HCT116 (cell line): ENCODE data around the gene SFXN4. TPM values are rescaled to one million over a fixed set of nuclear protein-coding genes. Genes with fewer than 3 reads are reported as not detected.

Source experiments
- ATAC-seq: fragments of 200-7000 bp; cut with Tn5 transposase; 2 replicates; pipeline ENCODE4 v1.9.1; 2020; ENCODE audit warnings: mild to moderate bottlenecking, moderate library complexity
- BruUV-seq: library from RNA; stranded (reverse); fragments of 400-500 nt; replicated peaks from 2 replicates; lab custom pipeline; 2021; lab: Mats Ljungman, UMichigan
- CTCF ChIA-PET: fragments of 300-600 bp; sonication (Branson Sonifier 250); formaldehyde crosslinking; loops from one replicate; lab custom pipeline; 2021; ENCODE audit warnings: antibody characterized with exemption; lab: Charles Lee
- POLR2A ChIA-PET: fragments of 300-600, 350-600 bp; sonication (Branson Sonifier 250); formaldehyde crosslinking; loops from one replicate; lab custom pipeline; 2021; ENCODE audit warnings: antibody characterized with exemption; lab: Charles Lee
- RAD21 ChIA-PET, 2 experiments: fragments of 300-600 bp; sonication (Branson Sonifier 250); formaldehyde crosslinking; loops; one replicate each; lab custom pipeline; 2023; ENCODE audit warnings: low total read pairs in 2 of 2; ENCODE audit not compliant: uncharacterized antibody in 2 of 2, unreplicated experiment in 2 of 2, low non-redundant PET in 1 of 2; lab: Charles Lee
- DNase-seq: peaks from one replicate; pipeline ENCODE4 v3.0.0-alpha.2; 2010; ENCODE audit warnings: low read depth, low spot score
- H2AFZ ChIP-seq: fragments of 200-600 bp; shearing (Covaris generic), sonication (generic); 2 replicates; pipeline ENCODE4 v1.6.1; 2017; ENCODE audit warnings: low read depth, mixed run types, mixed read lengths, antibody characterized with exemption, low read length; ENCODE audit not compliant: poor library complexity, severe bottlenecking
- H3K27ac ChIP-seq: 2 replicates; pipeline ENCODE4 v1.5.1; 2012; ENCODE audit warnings: low read depth, low read length
- H3K27me3 ChIP-seq: fragments of 200-600 bp; sonication (generic); 2 replicates; pipeline ENCODE4 v1.6.1; 2016; ENCODE audit warnings: mixed run types, low read length, mixed read lengths; ENCODE audit not compliant: insufficient read depth
- H3K36me3 ChIP-seq, 2 experiments: fragments of 200-500 bp in 1 of 2; fragments of 200-600 bp in 1 of 2; sonication (Bioruptor generic) in 1 of 2; sonication (generic) in 1 of 2; 2 replicates each; pipeline versions ENCODE4 v1.5.1 to v1.6.1; 2014 to 2016; ENCODE audit warnings: low read length in 2 of 2, inconsistent platforms in 1 of 2, mixed read lengths in 1 of 2, mixed run types in 1 of 2; ENCODE audit not compliant: insufficient read depth in 2 of 2, control insufficient read depth in 1 of 2
- H3K4me1 ChIP-seq, 2 experiments: fragments of 200-600 bp in 1 of 2; sonication (generic) in 1 of 2; 2 replicates each; pipeline versions ENCODE4 v1.5.1 to v1.6.1; 2012 to 2017; ENCODE audit warnings: low read length in 2 of 2, inconsistent platforms in 1 of 2, mild to moderate bottlenecking in 1 of 2, mixed read lengths in 1 of 2, mixed run types in 1 of 2, moderate library complexity in 1 of 2; ENCODE audit not compliant: insufficient read depth in 2 of 2, control insufficient read depth in 1 of 2
- H3K4me2 ChIP-seq: fragments of 200-600 bp; sonication (generic); 2 replicates; pipeline ENCODE4 v1.6.1; 2017; ENCODE audit warnings: mixed run types, low read length, mixed read lengths
- H3K4me3 ChIP-seq, 2 experiments: fragments of 200-600 bp in 1 of 2; sonication (generic) in 1 of 2; replicated peaks in 1 of 2; 2 replicates each; pipeline ENCODE4 v1.5.1; 2011 to 2016; ENCODE audit warnings: low read length in 2 of 2, control low read depth in 1 of 2, low read depth in 1 of 2, mild to moderate bottlenecking in 1 of 2, mixed read lengths in 1 of 2, mixed run types in 1 of 2
- H3K79me2 ChIP-seq: fragments of 200-600 bp; sonication (generic); 2 replicates; pipeline ENCODE4 v1.6.1; 2017; ENCODE audit warnings: mild to moderate bottlenecking, mixed run types, low read length, moderate library complexity, mixed read lengths; ENCODE audit not compliant: insufficient read depth
- H3K9ac ChIP-seq: fragments of 200-600 bp; sonication (generic); 2 replicates; pipeline ENCODE4 v1.6.1; 2016; ENCODE audit warnings: low read length, mixed read lengths
- H3K9me2 ChIP-seq: fragments of 200-600 bp; sonication (generic), shearing (Covaris generic); 2 replicates; pipeline ENCODE4 v1.6.1; 2017; ENCODE audit warnings: mixed run types, mild to moderate bottlenecking, moderate library complexity; ENCODE audit not compliant: insufficient read depth
- H3K9me3 ChIP-seq, 2 experiments: fragments of 200-500 bp in 1 of 2; fragments of 200-600 bp in 1 of 2; sonication (Bioruptor generic) in 1 of 2; sonication (generic) in 1 of 2; 2 replicates each; pipeline ENCODE4 v1.6.1; 2014 to 2017; ENCODE audit warnings: low read length in 2 of 2, mixed read lengths in 2 of 2, inconsistent platforms in 1 of 2, low read depth in 1 of 2, mild to moderate bottlenecking in 1 of 2, mixed run types in 1 of 2, moderate library complexity in 1 of 2; ENCODE audit not compliant: control insufficient read depth in 1 of 2, insufficient read depth in 1 of 2
- H4K20me1 ChIP-seq: fragments of 200-600 bp; sonication (generic), shearing (Covaris generic); 2 replicates; pipeline ENCODE4 v1.6.1; 2017; ENCODE audit warnings: mixed run types, mild to moderate bottlenecking, moderate library complexity; ENCODE audit not compliant: insufficient read depth
- ATF3 ChIP-seq: IDR thresholded peaks from 2 replicates; pipeline ENCODE4 v1.6.1; 2012
- CBX3 ChIP-seq: IDR thresholded peaks from 2 replicates; pipeline ENCODE4 v1.6.1; 2012; ENCODE audit warnings: low read depth
- CEBPB ChIP-seq: IDR thresholded peaks from 2 replicates; pipeline ENCODE4 v1.6.1; 2012; ENCODE audit warnings: low read depth
- CTCF ChIP-seq, 3 experiments: fragments of 200-600 bp in 1 of 3; sonication (generic) in 1 of 3; IDR thresholded peaks in 2 of 3; conservative IDR thresholded peaks in 1 of 3; 2 replicates each; pipeline ENCODE4 v1.5.1; 2012 to 2017; ENCODE audit warnings: low read depth in 2 of 3, low read length in 2 of 3, antibody characterized with exemption in 1 of 3, borderline replicate concordance in 1 of 3, control low read depth in 1 of 3, mild to moderate bottlenecking in 1 of 3, mixed read lengths in 1 of 3, mixed run types in 1 of 3, moderate library complexity in 1 of 3; ENCODE audit not compliant: insufficient read depth in 1 of 3
- EGR1 ChIP-seq: IDR thresholded peaks from 2 replicates; pipeline ENCODE4 v1.6.1; 2012; ENCODE audit warnings: low read depth
- ELF1 ChIP-seq: IDR thresholded peaks from 2 replicates; pipeline ENCODE4 v1.6.1; 2012; ENCODE audit warnings: low read depth, borderline replicate concordance
- EZH2 ChIP-seq: fragments of 200-600 bp; sonication (generic); IDR thresholded peaks from 2 replicates; pipeline ENCODE4 v1.6.1; 2017; ENCODE audit warnings: antibody characterized with exemption, mixed run types
- EZH2phosphoT487 ChIP-seq: fragments of 200-600 bp; IDR thresholded peaks from 2 replicates; pipeline ENCODE4 v1.6.1; 2018; ENCODE audit warnings: antibody characterized with exemption, borderline replicate concordance
- FOSL1 ChIP-seq: IDR thresholded peaks from 2 replicates; pipeline ENCODE4 v1.6.1; 2012; ENCODE audit warnings: low read depth
- JUND ChIP-seq: IDR thresholded peaks from 2 replicates; pipeline ENCODE4 v1.6.1; 2012
- REST ChIP-seq: IDR thresholded peaks from 2 replicates; pipeline ENCODE4 v1.6.1; 2012; ENCODE audit warnings: low read depth
- SIN3A ChIP-seq: IDR thresholded peaks from 2 replicates; pipeline ENCODE4 v1.6.1; 2012; ENCODE audit warnings: low read depth
- SP1 ChIP-seq: IDR thresholded peaks from 2 replicates; pipeline ENCODE4 v1.6.1; 2012; ENCODE audit warnings: low read depth
- SRF ChIP-seq: IDR thresholded peaks from 2 replicates; pipeline ENCODE4 v1.6.1; 2012; ENCODE audit warnings: low read depth
- TCF7L2 ChIP-seq: IDR thresholded peaks from 2 replicates; pipeline ENCODE4 v1.7.0; 2011; ENCODE audit warnings: borderline replicate concordance, inconsistent platforms; ENCODE audit not compliant: insufficient read depth, insufficient read length; ENCODE audit errors: extremely low read depth
- YY1 ChIP-seq: IDR thresholded peaks from 2 replicates; pipeline ENCODE4 v1.6.1; 2011; ENCODE audit warnings: low read length, low read depth, moderate library complexity, mild to moderate bottlenecking; ENCODE audit not compliant: insufficient replicate concordance; ENCODE audit errors: extremely low read depth
- ZBTB33 ChIP-seq: IDR thresholded peaks from 2 replicates; pipeline ENCODE4 v1.6.1; 2011; ENCODE audit warnings: mild to moderate bottlenecking, low read length, moderate library complexity; ENCODE audit not compliant: insufficient replicate concordance; ENCODE audit errors: extremely low read depth
- intact Hi-C: fragments of 100-400 bp; cut with micrococcal nuclease; formaldehyde crosslinking; loops from 2 replicates; pipeline ENCODE4 v1.10.0; 2022
- total RNA-seq: library from RNA; stranded (reverse); gene quantifications from one replicate; pipeline ENCODE4 v1.2.1, GENCODE V29; 2021; ENCODE audit not compliant: unreplicated experiment

Gene SFXN4
- total RNA-seq, 1 experiment from 2014 or later, result 58.2 TPM

GRCh38 chr10:119131512-119132240 is 33.8 kb downstream of the SFXN4 start:
- H2AFZ ChIP-seq, result no peak overlapping the region
- POLR2A ChIA-PET, result no interaction called here
- no peaks in the 10 kb centered on the region for H3K27me3 ChIP-seq
- H3K4me3 ChIP-seq, result no peak overlapping the region
- TF ChIP-seq EZH2 (no peak), CTCF (IDR thresholded peaks at IDR 0.05 in 2 of 3, conservative IDR thresholded peaks at IDR 0.05 in 1 of 3; ENCODE audit: borderline replicate concordance in 1 of 3, insufficient read depth in 1 of 3, low read depth in 2 of 3, low read length in 2 of 3) (no peak), CBX3 (no peak), SRF (no peak), CEBPB (no peak), SIN3A (no peak), REST (no peak), SP1 (no peak), JUND (no peak), FOSL1 (no peak), ZBTB33 (no peak), EZH2phosphoT487 (no peak), YY1 (no peak), ELF1 (no peak), TCF7L2 (no peak), ATF3 (no peak), EGR1 (no peak)
- TF ChIP-seq, all 23 proteins: peak for 0
- Histone ChIP-seq H3K4me1 (peaks cover 0 to 6% of the 10 kb centered on the region in 2 experiments; a peak in 1 of 4 replicates), H4K20me1 (no peaks in the 10 kb centered on the region), H3K9ac (peak overlapping the region; percentile 10; the same call in 1 of the 2 replicates), H3K79me2 (no peaks in the 10 kb centered on the region), H3K27ac (no peak overlapping the region), H3K9me2 (no peaks in the 10 kb centered on the region), H3K36me3 (peaks cover 16 to 25% of the 10 kb centered on the region in 2 experiments), H3K9me3 (no peaks in the 10 kb centered on the region), H3K4me2 (peak overlapping the region; percentile 27)
- RAD21 ChIA-PET, result no interaction called here
- intact Hi-C loops, result no loop called here
- no TSS peak for BruUV-seq
- ATAC-seq, result no peak
- no peak for DNase-seq
- CTCF ChIA-PET, result no interaction called here
